Mucosa of descending colon (tissue), 3 donors: ENCODE measurements around the gene MAML3. TPM values are rescaled to one million over a fixed set of nuclear protein-coding genes. Genes with fewer than 3 reads are reported as not detected.
A peak's percentile ranks its signal among the peaks of the same experiment; 100 is the strongest.

Source experiments
- ATAC-seq: fragments of 200-7000 bp; cut with Tn5 transposase; one replicate; pipeline ENCODE4 v1.9.1; 2020; ENCODE audit warnings: mild to moderate bottlenecking, moderate library complexity
- DNase-seq, 3 donors: peaks; one replicate each; pipeline ENCODE4 v3.0.0-alpha.2; 2020
- H3K36me3 ChIP-seq: fragments of 200-600 bp; one replicate; pipeline ENCODE4 v1.8.0; 2021; ENCODE audit warnings: low read depth, mild to moderate bottlenecking
- H3K4me1 ChIP-seq: fragments of 200-600 bp; one replicate; pipeline ENCODE4 v1.8.0; 2021; ENCODE audit warnings: low read depth, mild to moderate bottlenecking
- H3K4me3 ChIP-seq: fragments of 200-600 bp; one replicate; pipeline ENCODE4 v1.8.0; 2021; ENCODE audit warnings: mild to moderate bottlenecking
- H3K9me3 ChIP-seq: fragments of 200-600 bp; one replicate; pipeline ENCODE4 v1.8.0; 2021; ENCODE audit warnings: mild to moderate bottlenecking
- CTCF ChIP-seq: fragments of 200-600 bp; IDR thresholded peaks from one replicate; pipeline ENCODE4 v1.8.0; 2022; ENCODE audit warnings: antibody characterized with exemption, mild to moderate bottlenecking
- intact Hi-C, 2 donors: fragments of 100-400 bp; cut with DNase I in 1 of 2; cut with micrococcal nuclease in 1 of 2; formaldehyde crosslinking; loops; one replicate each; pipeline versions ENCODE4 v1.11.0 to v1.11.1; 2022; cut with DNase I, micrococcal nuclease
- total RNA-seq, 3 donors: library from RNA; stranded (reverse); fragmentation: NEBNext Ultra II Directional in 2 of 3; extraction: Animal tissue kit (Norgen Biotek cat#: 25700) in 2 of 3; gene quantifications; one replicate each; pipeline versions ENCODE4 v1.2.1 to v1.2.4, GENCODE V29; 2021 to 2023
- donor health status: DM: no; HTN: no; CAD: no; lungs with moderate emphysema.
- donor health status: DM: no; HTN: no; CAD: no.
- donor health status: DM: no; HTN: yes; CAD: no.

MAML3 gene
- total RNA-seq, 3 donors from 2014 or later, result 10.4 to 23.5 (median 14.8) TPM

- intact Hi-C loops, result no loop called here
- TF ChIP-seq CTCF, result no peak
- H3K36me3 ChIP-seq, result no peaks in the 10 kb centered on the region
- no peak overlapping the region for H3K4me3 ChIP-seq
- no peak for DNase-seq
- H3K4me1 ChIP-seq, result no peaks in the 10 kb centered on the region
- H3K9me3 ChIP-seq, result no peaks in the 10 kb centered on the region
- ATAC-seq, result no peak
Measured at GRCh38 chr4:139718358-139718757, 435.6 kb downstream of the MAML3 start.

GRCh38 chr4:139715746-139716391, 438.1 kb downstream of the MAML3 start:
- no peaks in the 10 kb centered on the region for H3K4me1 ChIP-seq
- H3K9me3 ChIP-seq, result no peaks in the 10 kb centered on the region
- ATAC-seq (no peak), DNase-seq (no peak)
- intact Hi-C loops, result no loop called here
- H3K4me3 ChIP-seq, result no peak overlapping the region
- no peaks in the 10 kb centered on the region for H3K36me3 ChIP-seq
- TF ChIP-seq CTCF, result no peak

GRCh38 chr4:139712882-139713281, 441.1 kb downstream of the MAML3 start:
- ATAC-seq (no peak), DNase-seq (no peak)
- H3K36me3 ChIP-seq, result no peaks in the 10 kb centered on the region
- no peaks in the 10 kb centered on the region for H3K9me3 ChIP-seq
- TF ChIP-seq CTCF, result no peak
- intact Hi-C loops, result no loop called here
- no peaks in the 10 kb centered on the region for H3K4me1 ChIP-seq
- H3K4me3 ChIP-seq, result no peak overlapping the region

GRCh38 chr4:139711461-139711860, 442.5 kb downstream of the MAML3 start:
- DNase-seq, result no peak
- H3K36me3 ChIP-seq, result no peaks in the 10 kb centered on the region
- no peak for ATAC-seq
- intact Hi-C loops, result no loop called here
- no peaks in the 10 kb centered on the region for H3K9me3 ChIP-seq
- no peak for TF ChIP-seq CTCF
- no peaks in the 10 kb centered on the region for H3K4me1 ChIP-seq
- no peak overlapping the region for H3K4me3 ChIP-seq

- Histone ChIP-seq H3K4me3 (no peak overlapping the region), H3K4me1 (no peaks in the 10 kb centered on the region), H3K9me3 (no peaks in the 10 kb centered on the region), H3K36me3 (no peaks in the 10 kb centered on the region)
- no peak for ATAC-seq
- DNase-seq, result no peak
- intact Hi-C loops, result no loop called here
- TF ChIP-seq CTCF, result no peak
Measured at GRCh38 chr4:139710073-139710472, 443.9 kb downstream of the MAML3 start.

GRCh38 chr4:139709660-139710059, 444.3 kb downstream of the MAML3 start:
- H3K4me1 ChIP-seq, result no peaks in the 10 kb centered on the region
- H3K9me3 ChIP-seq, result no peaks in the 10 kb centered on the region
- TF ChIP-seq CTCF, result no peak
- H3K36me3 ChIP-seq, result no peaks in the 10 kb centered on the region
- ATAC-seq, result peak; percentile 74
- intact Hi-C loops, result no loop called here
- H3K4me3 ChIP-seq, result no peak overlapping the region
- peak in 1 of 3 donors; percentile 25 for DNase-seq
